RWPE2 (cell line): ENCODE results near the gene ELAC2.
A peak's percentile ranks its signal among the peaks of the same experiment; 100 is the strongest.

Experiments
- ATAC-seq: fragments of 200-7000 bp; cut with Tn5 transposase; 3 replicates; pipeline ENCODE4 v1.9.1; 2021; ENCODE audit warnings: low read depth
- DNase-seq: peaks from one replicate; pipeline ENCODE4 v3.0.0-alpha.2; 2020; ENCODE audit warnings: low spot score
- H3K27ac ChIP-seq: fragments of 450-650 bp; 2 replicates; pipeline ENCODE4 v1.5.1; 2017; ENCODE audit warnings: mild to moderate bottlenecking; ENCODE audit not compliant: poor library complexity, severe bottlenecking
- H3K27me3 ChIP-seq: fragments of 250-450 bp; sonication (Bioruptor Pico); 2 replicates; pipeline ENCODE4 v1.5.1; 2021; ENCODE audit warnings: mild to moderate bottlenecking, moderate library complexity; ENCODE audit not compliant: insufficient read depth, poor library complexity, severe bottlenecking
- H3K36me3 ChIP-seq: fragments of 250-450 bp; sonication (Bioruptor Pico); 2 replicates; pipeline ENCODE4 v1.5.1; 2020; ENCODE audit warnings: low read depth, mild to moderate bottlenecking, moderate library complexity
- H3K4me1 ChIP-seq: fragments of 250-450 bp; sonication (Bioruptor Pico); 2 replicates; pipeline ENCODE4 v1.5.1; 2021; ENCODE audit warnings: mild to moderate bottlenecking, moderate library complexity; ENCODE audit not compliant: insufficient read depth, poor library complexity, severe bottlenecking
- H3K4me3 ChIP-seq: fragments of 250-450 bp; sonication (Bioruptor Pico); 2 replicates; pipeline ENCODE4 v1.5.1; 2021; ENCODE audit warnings: mild to moderate bottlenecking, moderate library complexity; ENCODE audit not compliant: severe bottlenecking
- H3K9me3 ChIP-seq: fragments of 250-450 bp; sonication (Bioruptor Pico); 2 replicates; pipeline ENCODE4 v1.5.1; 2021; ENCODE audit warnings: mild to moderate bottlenecking, moderate library complexity; ENCODE audit not compliant: severe bottlenecking
- TF ChIP-seq, protein P1 (sequence below): fragments of 450-650 bp; IDR thresholded peaks from one replicate; pipeline ENCODE4 v1.5.1; 2017; ENCODE audit warnings: mild to moderate bottlenecking, moderate library complexity; ENCODE audit not compliant: poor library complexity, severe bottlenecking

ELAC2 gene, protein sequence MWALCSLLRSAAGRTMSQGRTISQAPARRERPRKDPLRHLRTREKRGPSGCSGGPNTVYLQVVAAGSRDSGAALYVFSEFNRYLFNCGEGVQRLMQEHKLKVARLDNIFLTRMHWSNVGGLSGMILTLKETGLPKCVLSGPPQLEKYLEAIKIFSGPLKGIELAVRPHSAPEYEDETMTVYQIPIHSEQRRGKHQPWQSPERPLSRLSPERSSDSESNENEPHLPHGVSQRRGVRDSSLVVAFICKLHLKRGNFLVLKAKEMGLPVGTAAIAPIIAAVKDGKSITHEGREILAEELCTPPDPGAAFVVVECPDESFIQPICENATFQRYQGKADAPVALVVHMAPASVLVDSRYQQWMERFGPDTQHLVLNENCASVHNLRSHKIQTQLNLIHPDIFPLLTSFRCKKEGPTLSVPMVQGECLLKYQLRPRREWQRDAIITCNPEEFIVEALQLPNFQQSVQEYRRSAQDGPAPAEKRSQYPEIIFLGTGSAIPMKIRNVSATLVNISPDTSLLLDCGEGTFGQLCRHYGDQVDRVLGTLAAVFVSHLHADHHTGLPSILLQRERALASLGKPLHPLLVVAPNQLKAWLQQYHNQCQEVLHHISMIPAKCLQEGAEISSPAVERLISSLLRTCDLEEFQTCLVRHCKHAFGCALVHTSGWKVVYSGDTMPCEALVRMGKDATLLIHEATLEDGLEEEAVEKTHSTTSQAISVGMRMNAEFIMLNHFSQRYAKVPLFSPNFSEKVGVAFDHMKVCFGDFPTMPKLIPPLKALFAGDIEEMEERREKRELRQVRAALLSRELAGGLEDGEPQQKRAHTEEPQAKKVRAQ

DNA sequence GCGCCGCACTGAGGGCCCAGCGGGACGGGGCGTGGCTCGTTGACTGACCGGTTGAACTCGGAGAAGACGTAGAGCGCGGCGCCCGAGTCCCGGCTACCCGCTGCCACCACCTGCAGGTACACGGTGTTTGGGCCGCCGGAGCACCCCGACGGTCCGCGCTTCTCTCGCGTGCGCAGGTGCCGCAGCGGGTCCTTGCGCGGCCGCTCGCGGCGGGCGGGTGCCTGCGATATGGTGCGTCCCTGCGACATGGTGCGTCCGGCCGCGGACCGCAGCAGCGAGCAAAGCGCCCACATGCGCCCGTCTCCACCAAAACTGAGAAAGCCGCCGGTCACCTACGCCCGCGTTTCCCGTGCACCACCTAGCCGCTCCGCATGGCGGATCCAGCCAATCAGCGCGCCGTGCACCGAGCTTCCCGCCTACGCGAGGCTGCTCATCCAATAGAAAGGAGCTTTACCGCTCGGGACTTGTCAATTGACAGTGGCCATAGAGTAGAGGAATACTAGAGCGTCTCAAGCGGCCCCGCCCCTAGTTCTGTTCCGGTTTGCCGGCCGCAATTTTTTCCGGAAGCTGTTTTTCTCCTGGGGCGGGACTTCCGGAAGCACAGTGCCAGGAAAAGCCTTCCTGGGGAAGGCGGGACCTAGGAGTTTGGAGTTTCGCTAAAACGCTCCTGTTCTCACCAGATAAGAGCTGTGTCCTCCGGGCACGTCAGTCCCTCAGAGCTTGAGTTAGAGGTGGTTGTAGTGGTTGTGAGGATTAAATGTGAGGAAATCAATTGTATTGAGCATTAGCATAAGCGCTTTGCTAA is at the start of gene ELAC2:
ELAC2 (minus strand) TSS at position 373 of the 805 bp plus-strand sequence; CDS start at position 293, 80 bp downstream.
- ATAC-seq (peak; percentile 97), DNase-seq (peak; percentile 94)
- TF ChIP-seq, protein P1, sequence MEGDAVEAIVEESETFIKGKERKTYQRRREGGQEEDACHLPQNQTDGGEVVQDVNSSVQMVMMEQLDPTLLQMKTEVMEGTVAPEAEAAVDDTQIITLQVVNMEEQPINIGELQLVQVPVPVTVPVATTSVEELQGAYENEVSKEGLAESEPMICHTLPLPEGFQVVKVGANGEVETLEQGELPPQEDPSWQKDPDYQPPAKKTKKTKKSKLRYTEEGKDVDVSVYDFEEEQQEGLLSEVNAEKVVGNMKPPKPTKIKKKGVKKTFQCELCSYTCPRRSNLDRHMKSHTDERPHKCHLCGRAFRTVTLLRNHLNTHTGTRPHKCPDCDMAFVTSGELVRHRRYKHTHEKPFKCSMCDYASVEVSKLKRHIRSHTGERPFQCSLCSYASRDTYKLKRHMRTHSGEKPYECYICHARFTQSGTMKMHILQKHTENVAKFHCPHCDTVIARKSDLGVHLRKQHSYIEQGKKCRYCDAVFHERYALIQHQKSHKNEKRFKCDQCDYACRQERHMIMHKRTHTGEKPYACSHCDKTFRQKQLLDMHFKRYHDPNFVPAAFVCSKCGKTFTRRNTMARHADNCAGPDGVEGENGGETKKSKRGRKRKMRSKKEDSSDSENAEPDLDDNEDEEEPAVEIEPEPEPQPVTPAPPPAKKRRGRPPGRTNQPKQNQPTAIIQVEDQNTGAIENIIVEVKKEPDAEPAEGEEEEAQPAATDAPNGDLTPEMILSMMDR: peak; percentile 25
- peaks cover 36% of the 10 kb centered on the region for H3K36me3 ChIP-seq
- no peaks in the 10 kb centered on the region for H3K27me3 ChIP-seq
- no peaks in the 10 kb centered on the region for H3K4me1 ChIP-seq
- peak within 1 kb of the TSS; percentile 73 for H3K4me3 ChIP-seq
- no peaks in the 10 kb centered on the region for H3K9me3 ChIP-seq
- H3K27ac ChIP-seq: peak within 1 kb of the TSS; percentile 66

DNA sequence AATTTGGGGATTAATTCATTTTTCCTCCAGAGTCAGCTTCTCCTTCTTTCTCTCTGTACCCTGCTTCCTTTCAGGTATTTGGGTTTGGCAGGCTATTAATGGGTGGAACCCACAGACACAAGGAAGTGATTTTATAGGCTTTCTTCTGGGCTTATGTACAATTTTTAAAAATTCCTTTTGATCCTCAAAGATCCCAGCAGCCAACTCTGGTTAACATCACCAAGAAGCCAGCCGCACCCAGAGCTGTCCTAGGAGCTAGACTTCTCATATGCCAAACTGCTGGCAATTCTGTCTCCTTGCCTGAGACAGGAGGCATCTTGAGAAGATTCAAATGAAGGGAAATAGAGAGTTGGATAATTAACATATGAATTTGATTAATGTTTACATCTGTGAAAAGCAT is 47.2 kb upstream of the ELAC2 start:
- ATAC-seq (no peak), DNase-seq (no peak)
- Histone ChIP-seq H3K9me3 (no peaks in the 10 kb centered on the region), H3K4me3 (no peak overlapping the region), H3K4me1 (no peaks in the 10 kb centered on the region), H3K36me3 (no peaks in the 10 kb centered on the region), H3K27me3 (peaks cover 4% of the 10 kb centered on the region), H3K27ac (no peak overlapping the region)
- TF ChIP-seq, protein P1: no peak

DNA sequence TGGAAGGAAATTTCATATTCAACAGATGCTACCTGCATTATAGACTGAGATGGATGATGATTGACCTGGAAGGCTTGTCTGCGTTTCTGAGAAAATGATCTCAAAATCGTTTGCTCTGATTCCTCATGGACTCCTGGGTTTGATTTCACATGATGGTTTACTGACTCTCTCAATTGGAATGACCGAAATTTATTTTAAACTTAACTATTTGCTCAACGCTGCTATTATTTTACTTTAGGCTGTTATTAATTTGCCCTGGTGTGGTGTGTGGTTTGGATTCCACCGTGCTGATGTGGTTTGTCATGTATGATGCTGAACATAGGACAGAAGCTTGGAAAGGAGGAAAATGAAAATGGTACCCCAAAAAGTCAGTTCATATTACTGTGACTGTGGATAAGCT is 37.3 kb upstream of the ELAC2 start:
- Histone ChIP-seq H3K36me3 (no peaks in the 10 kb centered on the region), H3K27ac (no peak overlapping the region), H3K4me3 (no peak overlapping the region), H3K27me3 (peaks cover 10% of the 10 kb centered on the region), H3K9me3 (no peaks in the 10 kb centered on the region), H3K4me1 (no peaks in the 10 kb centered on the region)
- ATAC-seq (no peak), DNase-seq (no peak)
- TF ChIP-seq, protein P1: no peak

DNA sequence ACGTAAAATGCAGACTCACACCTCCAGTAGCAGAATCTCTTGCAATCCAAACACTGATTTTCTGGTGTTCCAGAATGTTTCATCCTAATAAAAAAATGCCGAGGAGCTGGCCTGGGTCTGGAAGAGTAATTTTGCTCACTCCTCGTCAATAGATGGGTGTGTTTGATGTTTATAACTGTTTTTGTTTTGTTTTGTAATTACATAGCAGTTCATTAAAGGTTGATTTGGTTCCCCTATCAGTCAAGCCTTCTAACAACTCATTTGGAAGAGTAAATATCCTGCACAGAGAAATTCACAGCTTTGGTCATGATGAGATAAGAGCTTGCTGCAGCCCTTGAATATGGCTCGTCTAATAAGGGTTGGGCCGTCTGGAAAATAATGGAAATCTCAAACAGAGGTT is 36.8 kb upstream of the ELAC2 start:
- H3K27ac ChIP-seq: no peak overlapping the region
- ATAC-seq: no peak

More for the DNA sequence above, 36.8 kb upstream of the ELAC2 start:
- Histone ChIP-seq H3K4me3 (no peak overlapping the region), H3K36me3 (no peaks in the 10 kb centered on the region), H3K9me3 (no peaks in the 10 kb centered on the region), H3K27me3 (peaks cover 10% of the 10 kb centered on the region), H3K4me1 (no peaks in the 10 kb centered on the region)
- DNase-seq: no peak
- TF ChIP-seq, protein P1: no peak
